ENCODE data around the gene FCRL3. TPM values are rescaled to one million over a fixed set of nuclear protein-coding genes. Genes with fewer than 3 reads are reported as not detected.

The FCRL3 gene
- total and polyA plus RNA-seq, 10 of the 15 experiments (the other 5 are each of a cell fraction or from before 2014, with no cell fraction given), result 0.04 to 2.3 (median 0.07) TPM; not detected in 5

DNA sequence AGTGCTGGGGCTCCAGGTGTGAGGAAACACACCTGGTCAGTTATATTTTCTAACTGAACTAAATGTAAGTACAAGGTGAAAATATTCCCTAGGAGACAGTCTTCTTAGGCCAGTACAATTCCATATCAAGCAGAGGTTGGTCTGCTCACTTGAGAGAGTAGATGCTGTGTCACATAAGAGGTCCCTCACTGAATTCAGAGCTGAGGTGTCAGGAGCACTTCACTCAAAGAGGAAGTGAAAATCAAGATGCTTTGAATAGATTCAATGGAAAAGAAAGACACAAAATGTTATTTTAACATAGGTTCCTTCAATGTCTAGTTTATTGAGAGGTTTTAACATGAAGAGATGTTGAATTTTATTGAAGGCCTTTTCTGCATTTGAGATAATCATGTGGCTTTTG is 4.3 kb upstream of the FCRL3 start:
- RAD21 ChIA-PET (ENCODE audit: unreplicated experiment), result no interaction called here
- POLR2A ChIA-PET, result no interaction called here
- peak in 1 of 2 experiments; percentile 18; a peak in 2 of 4 replicates for TF ChIP-seq IKZF2 (IDR thresholded peaks at IDR 0.05)
- no peak for TF ChIP-seq FOS (IDR thresholded peaks at IDR 0.05; ENCODE audit: borderline replicate concordance, extremely low read depth, insufficient read length)
- TF ChIP-seq PKNOX1 (IDR thresholded peaks at IDR 0.05), result peak; percentile 19; the same call in 1 of the 2 replicates
- peak; percentile 87 for TF ChIP-seq SPI1 (IDR thresholded peaks at IDR 0.05; ENCODE audit: borderline replicate concordance, insufficient read depth, low read depth, low read length)
- CTCF ChIA-PET, result interaction anchor here (1.3 to 2.4 kb wide), 2 partner anchors 14 to 69 kb away, joined by 3 to 7 read pairs; no protein-coding TSS in a partner anchor
- Histone ChIP-seq H3K4me3 (no peak overlapping the region), H4K20me1 (ENCODE audit: control insufficient read depth, insufficient read depth) (no peaks in the 10 kb centered on the region), H3K4me2 (ENCODE audit: control insufficient read depth, insufficient read depth) (no peak overlapping the region), H3K27me3 (replicated peaks in 1 of 2; ENCODE audit: control insufficient read depth in 2 of 2, insufficient read depth in 2 of 2, low read length in 1 of 2) (peaks cover 0 to 6% of the 10 kb centered on the region in 2 experiments; a peak in 3 of 4 replicates), H3K27ac (ENCODE audit: control insufficient read depth, insufficient read depth) (no peak overlapping the region), H3K9me3 (replicated peaks; ENCODE audit: control insufficient read depth, insufficient read depth, low read length) (no peaks in the 10 kb centered on the region), H2AFZ (ENCODE audit: control insufficient read depth, low read depth, low read length) (no peak overlapping the region), H3K79me2 (ENCODE audit: control insufficient read depth, insufficient read depth, low read length) (no peaks in the 10 kb centered on the region), H3K9ac (ENCODE audit: control insufficient read depth, insufficient read depth, low read length) (no peak overlapping the region), H3K36me3 (ENCODE audit: control insufficient read depth in 2 of 2, insufficient read depth in 2 of 2, low read length in 1 of 2) (no peaks in the 10 kb centered on the region), H3K4me1 (ENCODE audit: control insufficient read depth, insufficient read depth, low read length) (peaks cover 3% of the 10 kb centered on the region; the same call in 1 of the 2 replicates)
- intact Hi-C loops (cut with micrococcal nuclease; ENCODE audit: unreplicated experiment), result no loop called here
- in situ Hi-C loops (cut with MboI), result no loop called here
- SMC1A ChIA-PET (ENCODE audit: uncharacterized antibody, unreplicated experiment), result interaction anchor here (1.0 kb wide), 1 partner anchor 13 kb away, joined by 3 read pairs; no protein-coding TSS in a partner anchor
- BruUV-seq (replicated peaks), result no TSS peak
- DNase-seq (ENCODE audit: low read depth, low spot score) (no peak), ATAC-seq (peak; percentile 57), FAIRE-seq (no peak)

DNA sequence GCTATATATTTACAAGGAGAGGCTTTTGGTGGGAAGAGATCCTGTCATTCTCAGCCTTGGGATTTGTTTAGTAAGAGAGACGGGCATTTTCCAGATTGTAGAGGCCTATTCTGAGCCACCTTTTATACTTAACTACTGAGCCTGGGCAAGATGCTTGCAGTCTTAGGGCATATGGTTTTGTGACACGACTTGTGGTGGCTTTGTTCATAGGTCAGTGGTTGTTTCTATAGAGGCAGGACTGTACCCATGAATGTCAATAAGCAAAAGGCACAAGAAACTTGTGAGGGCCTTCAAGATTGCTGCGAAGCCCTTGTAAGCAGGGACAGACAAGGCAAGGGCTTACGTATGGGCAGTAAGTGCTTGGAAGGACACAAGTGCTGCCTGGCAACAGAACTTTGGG is 3.4 kb upstream of the FCRL3 start:
- H3K27me3 ChIP-seq (replicated peaks in 1 of 2; ENCODE audit: control insufficient read depth in 2 of 2, insufficient read depth in 2 of 2, low read length in 1 of 2), result peaks cover 0 to 6% of the 10 kb centered on the region in 2 experiments; a peak in 3 of 4 replicates
- FAIRE-seq, result no peak
- WGBS (ENCODE audit: insufficient coverage, insufficient replicate concordance, low lambda C conversion rate, missing lambda C conversion rate), result 41% methylated on average over 4 of the region's 4 CpGs
- no peak for TF ChIP-seq HDAC2 (IDR thresholded peaks at IDR 0.05)
- TF ChIP-seq YBX1 (IDR thresholded peaks at IDR 0.05), result no peak
- no peak for TF ChIP-seq LARP7 (IDR thresholded peaks at IDR 0.05)
- TF ChIP-seq SUZ12 (IDR thresholded peaks at IDR 0.05; ENCODE audit: unreplicated experiment), result no peak
- TF ChIP-seq STAT3 (IDR thresholded peaks at IDR 0.05; ENCODE audit: low read depth, low read length), result no peak
- TF ChIP-seq REST (IDR thresholded peaks at IDR 0.05; ENCODE audit: low read depth, low read length), result no peak
- TF ChIP-seq, protein P1, sequence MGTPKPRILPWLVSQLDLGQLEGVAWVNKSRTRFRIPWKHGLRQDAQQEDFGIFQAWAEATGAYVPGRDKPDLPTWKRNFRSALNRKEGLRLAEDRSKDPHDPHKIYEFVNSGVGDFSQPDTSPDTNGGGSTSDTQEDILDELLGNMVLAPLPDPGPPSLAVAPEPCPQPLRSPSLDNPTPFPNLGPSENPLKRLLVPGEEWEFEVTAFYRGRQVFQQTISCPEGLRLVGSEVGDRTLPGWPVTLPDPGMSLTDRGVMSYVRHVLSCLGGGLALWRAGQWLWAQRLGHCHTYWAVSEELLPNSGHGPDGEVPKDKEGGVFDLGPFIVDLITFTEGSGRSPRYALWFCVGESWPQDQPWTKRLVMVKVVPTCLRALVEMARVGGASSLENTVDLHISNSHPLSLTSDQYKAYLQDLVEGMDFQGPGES (IDR thresholded peaks at IDR 0.05), result no peak
- no peak for TF ChIP-seq SUPT20H (IDR thresholded peaks at IDR 0.05; ENCODE audit: borderline replicate concordance, control insufficient read depth, low read depth, low read length)
- no peak for TF ChIP-seq NRF1 (conservative IDR thresholded peaks at IDR 0.05; ENCODE audit: low read depth, low read length)

More for the DNA sequence above, 3.4 kb upstream of the FCRL3 start:
- H3K9ac ChIP-seq (ENCODE audit: control insufficient read depth, insufficient read depth, low read length), result no peak overlapping the region
- no peaks in the 10 kb centered on the region for H3K9me3 ChIP-seq (replicated peaks; ENCODE audit: control insufficient read depth, insufficient read depth, low read length)
- CTCF ChIA-PET, result interaction anchor here (1.3 kb wide), 1 partner anchor 70 kb away, joined by 3 read pairs; no protein-coding TSS in a partner anchor
- no peaks in the 10 kb centered on the region for H3K79me2 ChIP-seq (ENCODE audit: control insufficient read depth, insufficient read depth, low read length)
- H3K36me3 ChIP-seq (ENCODE audit: control insufficient read depth in 2 of 2, insufficient read depth in 2 of 2, low read length in 1 of 2), result no peaks in the 10 kb centered on the region
- H3K4me1 ChIP-seq (ENCODE audit: control insufficient read depth, insufficient read depth, low read length), result peaks cover 3% of the 10 kb centered on the region; the same call in 1 of the 2 replicates
- intact Hi-C loops (cut with micrococcal nuclease; ENCODE audit: unreplicated experiment), result no loop called here
- in situ Hi-C loops (cut with MboI), result no loop called here
- POLR2A ChIA-PET, result no interaction called here
- no TSS peak for BruUV-seq (replicated peaks)
- H3K4me3 ChIP-seq, result no peak overlapping the region
- DNase-seq (ENCODE audit: low read depth, low spot score) (no peak), ATAC-seq (no peak)
- no peak overlapping the region for H3K4me2 ChIP-seq (ENCODE audit: control insufficient read depth, insufficient read depth)
- SMC1A ChIA-PET (ENCODE audit: uncharacterized antibody, unreplicated experiment), result no interaction called here
- RAD21 ChIA-PET (ENCODE audit: unreplicated experiment), result no interaction called here
- H4K20me1 ChIP-seq (ENCODE audit: control insufficient read depth, insufficient read depth), result no peaks in the 10 kb centered on the region
- no peak overlapping the region for H3K27ac ChIP-seq (ENCODE audit: control insufficient read depth, insufficient read depth)
- H2AFZ ChIP-seq (ENCODE audit: control insufficient read depth, low read depth, low read length), result no peak overlapping the region
